HepG2 (cell line): Measurements from ENCODE around the gene CCDC57. TPM values are rescaled to one million over a fixed set of nuclear protein-coding genes. Genes with fewer than 3 reads are reported as not detected.

Source experiments
- AHR ChIP-seq: IDR thresholded peaks from 2 replicates; pipeline ENCODE4 v1.6.1; 2018; ENCODE audit warnings: missing genetic modification reagents, missing compliant biosample characterization
- BRD4 ChIP-seq: sonication (generic); formaldehyde crosslinking; IDR thresholded peaks from 2 replicates; pipeline ENCODE4 v1.4.0; 2020; ENCODE audit warnings: missing genetic modification reagents
- CREB1 ChIP-seq, 2 experiments: fragments of 450-650 bp in 1 of 2; IDR thresholded peaks; 2 replicates each; pipeline ENCODE4 v1.6.1; 2016 to 2017; ENCODE audit warnings: control low read depth in 1 of 2, mild to moderate bottlenecking in 1 of 2, missing compliant biosample characterization in 1 of 2, missing genetic modification characterization in 1 of 2
- DBP ChIP-seq: sonication (generic); formaldehyde crosslinking; IDR thresholded peaks from 2 replicates; pipeline ENCODE4 v1.4.0; 2020; ENCODE audit warnings: missing genetic modification reagents; ENCODE audit errors: not compliant biosample characterization
- HNF1B ChIP-seq: sonication (generic); formaldehyde crosslinking; IDR thresholded peaks from 2 replicates; pipeline ENCODE4 v1.5.1; 2020; ENCODE audit warnings: mild to moderate bottlenecking, moderate library complexity, missing genetic modification reagents
- MAZ ChIP-seq, 2 experiments: sonication (generic) in 1 of 2; formaldehyde crosslinking in 1 of 2; IDR thresholded peaks; 2 replicates each; pipeline versions ENCODE4 v1.5.0 to v1.6.1; 2012 to 2020; ENCODE audit warnings: low read depth in 2 of 2, mild to moderate bottlenecking in 2 of 2, borderline replicate concordance in 1 of 2, improper control_type of control experiment in 1 of 2, low read length in 1 of 2, missing genetic modification reagents in 1 of 2, moderate library complexity in 1 of 2
- MEIS2 ChIP-seq: sonication (generic); formaldehyde crosslinking; IDR thresholded peaks from 2 replicates; pipeline ENCODE4 v1.9.0; 2021; ENCODE audit warnings: mild to moderate bottlenecking, missing genetic modification reagents
- NKX3-1 ChIP-seq: sonication (generic); formaldehyde crosslinking; IDR thresholded peaks from 2 replicates; pipeline ENCODE4 v1.5.0; 2020; ENCODE audit warnings: missing genetic modification reagents
- NPAS2 ChIP-seq: sonication (generic); formaldehyde crosslinking; IDR thresholded peaks from 2 replicates; pipeline ENCODE4 v1.8.0; 2022; ENCODE audit warnings: mild to moderate bottlenecking, missing genetic modification reagents, borderline replicate concordance
- PRPF4 ChIP-seq: fragments of 200-400 bp; formaldehyde crosslinking; IDR thresholded peaks from 2 replicates; pipeline ENCODE4 v1.6.1; 2016; ENCODE audit warnings: low read length, low read depth; ENCODE audit not compliant: poor library complexity, severe bottlenecking
- RBM22 ChIP-seq: fragments of 200-400 bp; formaldehyde crosslinking; optimal IDR thresholded peaks from 2 replicates; pipeline ENCODE3; 2017; ENCODE audit warnings: mild to moderate bottlenecking, low read length, moderate library complexity
- RNF219 ChIP-seq: sonication (generic); formaldehyde crosslinking; IDR thresholded peaks from 2 replicates; pipeline ENCODE4 v1.5.0; 2020; ENCODE audit warnings: mild to moderate bottlenecking, missing genetic modification reagents
- ZFP36L1 ChIP-seq: sonication (generic); formaldehyde crosslinking; IDR thresholded peaks from 2 replicates; pipeline ENCODE4 v1.8.0; 2022; ENCODE audit warnings: mild to moderate bottlenecking, missing genetic modification reagents, moderate library complexity
- ZNF280D ChIP-seq: sonication (generic); formaldehyde crosslinking; IDR thresholded peaks from 2 replicates; pipeline ENCODE4 v1.5.1; 2020; ENCODE audit warnings: mild to moderate bottlenecking, missing genetic modification reagents
- ZNF431 ChIP-seq: sonication (generic); formaldehyde crosslinking; IDR thresholded peaks from 2 replicates; pipeline ENCODE4 v1.9.0; 2022; ENCODE audit warnings: missing genetic modification reagents, low read depth, mild to moderate bottlenecking, borderline replicate concordance
- ZNF580 ChIP-seq: IDR thresholded peaks from 2 replicates; pipeline ENCODE4 v1.6.1; 2016; ENCODE audit warnings: low read depth, borderline replicate concordance
- ZNF713 ChIP-seq: sonication (generic); formaldehyde crosslinking; IDR thresholded peaks from 2 replicates; pipeline ENCODE4 v1.4.0; 2020; ENCODE audit warnings: mild to moderate bottlenecking, missing genetic modification reagents
- ZNF768 ChIP-seq: sonication (generic); formaldehyde crosslinking; IDR thresholded peaks from 2 replicates; pipeline ENCODE4 v1.4.0; 2020; ENCODE audit warnings: missing genetic modification reagents
- polyA plus RNA-seq, 8 experiments: library from polyadenylated mRNA; depleted of rRNA in 3 of 8; stranded (reverse) in 7 of 8; unstranded in 1 of 8; fragments of >200 nt; fragmentation: Illumina TruSeq in 4 of 8; extraction: Trizol in 4 of 8; gene quantifications; 2 replicates each; pipeline versions ENCODE4 v1.2.1 to v1.2.3, GENCODE V29; 2011 to 2016; ENCODE audit warnings: low read depth in 4 of 8, missing spikeins in 1 of 8, mixed read lengths in 1 of 8; ENCODE audit not compliant: insufficient read depth in 1 of 8
- total RNA-seq, 5 experiments: library from RNA; depleted of rRNA; stranded (reverse); fragments of >200 nt; fragmentation: Illumina TruSeq; extraction: Trizol; gene quantifications; 2 replicates each; pipeline ENCODE4 v1.2.3, GENCODE V29; 2016; ENCODE audit warnings: low read depth in 1 of 5

The CCDC57 gene
- total and polyA plus RNA-seq, 2 of the 13 experiments (the other 11 are each of a cell fraction or from before 2014, with no cell fraction given) = 59.3 to 59.9 TPM

GRCh38 chr17:82094931-82095776 lies 117.5 kb downstream of the CCDC57 start (continued):
- TF ChIP-seq NPAS2 (CRISPR knock-in tag) (no peak), RNF219 (CRISPR knock-in tag) (no peak), MAZ (IDR thresholded peaks at IDR 0.05; ENCODE audit: borderline replicate concordance, low read depth, low read length) (no peak), MAZ (CRISPR knock-in tag; IDR thresholded peaks at IDR 0.05; ENCODE audit: low read depth) (0 out of 2 replicates have a peak, but pooled peaks have one; percentile 9), ZNF713 (no peak), AHR (no peak), DBP (CRISPR knock-in tag) (no peak), BRD4 (CRISPR knock-in tag) (no peak), CREB1 (IDR thresholded peaks at IDR 0.05) (no peak), CREB1 (CRISPR knock-in tag; IDR thresholded peaks at IDR 0.05) (no peak), ZNF280D (CRISPR knock-in tag) (no peak), NKX3-1 (CRISPR knock-in tag) (no peak), PRPF4 (peak; percentile 36), ZNF431 (no peak), MEIS2 (CRISPR knock-in tag) (no peak), ZFP36L1 (CRISPR knock-in tag) (peak; percentile 45; the same call in 1 of the 2 replicates), RBM22 (peak; percentile 80), ZNF768 (peak; percentile 12; the same call in 1 of the 2 replicates), ZNF580 (CRISPR knock-in tag) (no peak), HNF1B (CRISPR knock-in tag) (no peak)
